IPS DF 6.9 (cell line): Measurements from ENCODE around the gene GLIS1.

Source experiments
- DNase-seq: peaks from one replicate; pipeline ENCODE4 v3.0.0-alpha.2; 2013; ENCODE audit warnings: low read depth, low spot score
- H3K27ac ChIP-seq: one replicate; pipeline ENCODE4 v1.5.1; 2013; ENCODE audit warnings: low read length, control low read depth
- H3K27me3 ChIP-seq: 2 replicates; pipeline ENCODE4 v1.6.1; 2013; ENCODE audit warnings: mild to moderate bottlenecking, low read length; ENCODE audit not compliant: control insufficient read depth, insufficient read depth
- H3K36me3 ChIP-seq: 2 replicates; pipeline ENCODE4 v1.6.1; 2013; ENCODE audit warnings: low read length; ENCODE audit not compliant: control insufficient read depth, insufficient read depth
- H3K4me1 ChIP-seq: 2 replicates; pipeline ENCODE4 v1.6.1; 2013; ENCODE audit warnings: low read length; ENCODE audit not compliant: control insufficient read depth, insufficient read depth
- H3K4me3 ChIP-seq: 2 replicates; pipeline ENCODE4 v1.5.1; 2013; ENCODE audit warnings: mild to moderate bottlenecking, low read length
- H3K9me3 ChIP-seq: 2 replicates; pipeline ENCODE4 v1.6.1; 2013; ENCODE audit warnings: low read length, inconsistent platforms; ENCODE audit not compliant: control insufficient read depth, insufficient read depth
- WGBS: extraction: QIAGEN DNeasy Blood & Tissue Kit; methylation state at CpG from one replicate; pipeline ENCODE4 v1.1.7; 2013; ENCODE audit warnings: mixed read lengths, missing lambda C conversion rate; ENCODE audit not compliant: insufficient read length, insufficient coverage; 5-methylcytosine and 5-hydroxymethylcytosine counted together

The GLIS1 gene

GRCh38 chr1:53688381-53689102 lies 50.4 kb downstream of the GLIS1 start:
- Histone ChIP-seq H3K9me3 (no peaks in the 10 kb centered on the region), H3K4me1 (no peaks in the 10 kb centered on the region), H3K27me3 (no peaks in the 10 kb centered on the region), H3K36me3 (no peaks in the 10 kb centered on the region), H3K4me3 (no peak overlapping the region), H3K27ac (no peak overlapping the region)
- no CpG with 5 or more reads among the region's 10 CpGs for WGBS
- DNase-seq = no peak

- H3K36me3 ChIP-seq = no peaks in the 10 kb centered on the region
- H3K4me1 ChIP-seq = no peaks in the 10 kb centered on the region
- H3K27ac ChIP-seq = no peak overlapping the region
- H3K9me3 ChIP-seq = no peaks in the 10 kb centered on the region
- no peaks in the 10 kb centered on the region for H3K27me3 ChIP-seq
- H3K4me3 ChIP-seq = no peak overlapping the region
- no peak for DNase-seq
- no CpG with 5 or more reads among the region's 19 CpGs for whole genome bisulfite sequencing
These were observed 51.1 kb downstream of the GLIS1 start for GRCh38 chr1:53687901-53688300.

GRCh38 chr1:53687426-53687825 lies 51.5 kb downstream of the GLIS1 start:
- no peaks in the 10 kb centered on the region for H3K36me3 ChIP-seq
- H3K27ac ChIP-seq = no peak overlapping the region
- H3K4me1 ChIP-seq = no peaks in the 10 kb centered on the region
- H3K4me3 ChIP-seq = no peak overlapping the region
- no peaks in the 10 kb centered on the region for H3K9me3 ChIP-seq
- no peak for DNase-seq
- WGBS = no CpG with 5 or more reads among the region's 14 CpGs
- no peaks in the 10 kb centered on the region for H3K27me3 ChIP-seq

GRCh38 chr1:53686965-53687267 lies 52.0 kb downstream of the GLIS1 start:
- no peaks in the 10 kb centered on the region for H3K4me1 ChIP-seq
- H3K4me3 ChIP-seq = no peak overlapping the region
- no CpG with 5 or more reads among the region's 7 CpGs for WGBS
- H3K9me3 ChIP-seq = no peaks in the 10 kb centered on the region
- H3K27me3 ChIP-seq = no peaks in the 10 kb centered on the region
- no peak overlapping the region for H3K27ac ChIP-seq
- no peaks in the 10 kb centered on the region for H3K36me3 ChIP-seq
- no peak for DNase-seq

- Histone ChIP-seq H3K36me3 (no peaks in the 10 kb centered on the region), H3K27ac (no peak overlapping the region), H3K4me3 (no peak overlapping the region), H3K9me3 (no peaks in the 10 kb centered on the region), H3K4me1 (0 out of 2 replicates have a peak, but pooled peaks cover 3% of the 10 kb centered on the region), H3K27me3 (no peaks in the 10 kb centered on the region)
- DNase-seq = no peak
- no CpG with 5 or more reads among the region's 13 CpGs for WGBS
These were observed 52.6 kb downstream of the GLIS1 start for GRCh38 chr1:53686091-53686964.

- H3K9me3 ChIP-seq = no peaks in the 10 kb centered on the region
- no CpG with 5 or more reads among the region's 28 CpGs for WGBS
- no peak overlapping the region for H3K27ac ChIP-seq
- H3K4me3 ChIP-seq = no peak overlapping the region
- no peaks in the 10 kb centered on the region for H3K36me3 ChIP-seq
- H3K4me1 ChIP-seq = 0 out of 2 replicates have a peak, but pooled peaks cover 3% of the 10 kb centered on the region
- no peak for DNase-seq
- H3K27me3 ChIP-seq = no peaks in the 10 kb centered on the region
These were observed 53.5 kb downstream of the GLIS1 start for GRCh38 chr1:53685272-53686051.

GRCh38 chr1:53684741-53685140 lies 54.2 kb downstream of the GLIS1 start:
- DNase-seq = no peak
- no peak overlapping the region for H3K27ac ChIP-seq
- no peaks in the 10 kb centered on the region for H3K27me3 ChIP-seq
- no peaks in the 10 kb centered on the region for H3K9me3 ChIP-seq
- no peaks in the 10 kb centered on the region for H3K36me3 ChIP-seq
- no peak overlapping the region for H3K4me3 ChIP-seq
- 0 out of 2 replicates have a peak, but pooled peaks cover 3% of the 10 kb centered on the region for H3K4me1 ChIP-seq
- WGBS = no CpG with 5 or more reads among the region's 1 CpG

- DNase-seq = no peak
- no CpG with 5 or more reads among the region's 3 CpGs for WGBS
- Histone ChIP-seq H3K4me3 (no peak overlapping the region), H3K36me3 (no peaks in the 10 kb centered on the region), H3K27me3 (no peaks in the 10 kb centered on the region), H3K9me3 (no peaks in the 10 kb centered on the region), H3K4me1 (0 out of 2 replicates have a peak, but pooled peaks cover 3% of the 10 kb centered on the region), H3K27ac (no peak overlapping the region)
These were observed 54.8 kb downstream of the GLIS1 start for GRCh38 chr1:53683986-53684740.

- H3K4me3 ChIP-seq = no peak overlapping the region
- no CpG with 5 or more reads among the region's 6 CpGs for WGBS
- 0 out of 2 replicates have a peak, but pooled peaks cover 3% of the 10 kb centered on the region for H3K4me1 ChIP-seq
- DNase-seq = no peak
- no peak overlapping the region for H3K27ac ChIP-seq
- H3K27me3 ChIP-seq = no peaks in the 10 kb centered on the region
- no peaks in the 10 kb centered on the region for H3K36me3 ChIP-seq
- no peaks in the 10 kb centered on the region for H3K9me3 ChIP-seq
These were observed 56.1 kb downstream of the GLIS1 start for GRCh38 chr1:53682881-53683280.
